HEK293 (cell line): ENCODE results near the gene YWHAG.
A peak's percentile ranks its signal among the peaks of the same experiment; 100 is the strongest.

ENCODE experiments used
- KLF7 ChIP-seq: fragments of 450-650 bp; formaldehyde crosslinking; IDR thresholded peaks from 2 replicates; pipeline ENCODE4 v1.5.1; 2016; ENCODE audit warnings: missing biosample characterization, missing genetic modification characterization, borderline replicate concordance
- REST ChIP-seq: fragments of 450-650 bp; formaldehyde crosslinking; IDR thresholded peaks from 2 replicates; pipeline ENCODE4 v1.5.1; 2016; ENCODE audit warnings: missing biosample characterization, missing genetic modification characterization
- SALL2 ChIP-seq: fragments of 450-650 bp; formaldehyde crosslinking; IDR thresholded peaks from 2 replicates; pipeline ENCODE4 v1.5.0; 2017; ENCODE audit warnings: missing biosample characterization, mild to moderate bottlenecking, missing genetic modification characterization, borderline replicate concordance
- TCF7L2 ChIP-seq: IDR thresholded peaks from 2 replicates; pipeline ENCODE4 v1.6.1; 2011; ENCODE audit warnings: low read depth, mild to moderate bottlenecking, inconsistent platforms, low read length, moderate library complexity, borderline replicate concordance
- ZBTB10 ChIP-seq: fragments of 450-650 bp; formaldehyde crosslinking; IDR thresholded peaks from 2 replicates; pipeline ENCODE4 v1.5.1; 2016; ENCODE audit warnings: missing biosample characterization, missing genetic modification characterization
- ZFP37 ChIP-seq: fragments of 450-650 bp; formaldehyde crosslinking; IDR thresholded peaks from 2 replicates; pipeline ENCODE4 v1.5.1; 2016; ENCODE audit warnings: missing biosample characterization, missing genetic modification characterization
- ZFP69B ChIP-seq: fragments of 450-650 bp; formaldehyde crosslinking; IDR thresholded peaks from 2 replicates; pipeline ENCODE4 v1.5.1; 2016; ENCODE audit warnings: missing biosample characterization, missing genetic modification characterization
- ZNF138 ChIP-seq: fragments of 450-650 bp; formaldehyde crosslinking; IDR thresholded peaks from 2 replicates; pipeline ENCODE4 v1.5.1; 2016; ENCODE audit warnings: missing biosample characterization, missing genetic modification characterization, borderline replicate concordance
- ZNF175 ChIP-seq: fragments of 450-650 bp; formaldehyde crosslinking; IDR thresholded peaks from 2 replicates; pipeline ENCODE4 v1.5.1; 2016; ENCODE audit warnings: missing biosample characterization, missing genetic modification characterization
- ZNF23 ChIP-seq: fragments of 450-650 bp; formaldehyde crosslinking; IDR thresholded peaks from 2 replicates; pipeline ENCODE4 v1.5.1; 2016; ENCODE audit warnings: missing biosample characterization, missing genetic modification characterization, borderline replicate concordance
- ZNF311 ChIP-seq: fragments of 450-650 bp; formaldehyde crosslinking; IDR thresholded peaks from 2 replicates; pipeline ENCODE4 v1.5.1; 2017; ENCODE audit warnings: missing biosample characterization, missing genetic modification characterization, borderline replicate concordance
- ZNF354C ChIP-seq: fragments of 450-650 bp; formaldehyde crosslinking; IDR thresholded peaks from 2 replicates; pipeline ENCODE4 v1.5.1; 2016; ENCODE audit warnings: missing biosample characterization, missing genetic modification characterization, low read depth, borderline replicate concordance
- ZNF394 ChIP-seq: fragments of 450-650 bp; formaldehyde crosslinking; IDR thresholded peaks from 2 replicates; pipeline ENCODE4 v1.5.1; 2016; ENCODE audit warnings: missing biosample characterization, missing genetic modification characterization, mild to moderate bottlenecking, moderate library complexity, borderline replicate concordance
- ZNF629 ChIP-seq: fragments of 450-650 bp; formaldehyde crosslinking; IDR thresholded peaks from 2 replicates; pipeline ENCODE4 v1.5.1; 2017; ENCODE audit warnings: missing biosample characterization, missing genetic modification characterization
- ZNF660 ChIP-seq: fragments of 450-650 bp; IDR thresholded peaks from 2 replicates; pipeline ENCODE4 v1.5.1; 2018; ENCODE audit warnings: missing biosample characterization, mild to moderate bottlenecking, missing genetic modification characterization
- ZNF785 ChIP-seq: fragments of 450-650 bp; formaldehyde crosslinking; IDR thresholded peaks from 2 replicates; pipeline ENCODE4 v1.5.1; 2016; ENCODE audit warnings: missing biosample characterization, missing genetic modification characterization
- ZNF792 ChIP-seq: fragments of 450-650 bp; formaldehyde crosslinking; IDR thresholded peaks from 2 replicates; pipeline ENCODE4 v1.5.1; 2016; ENCODE audit warnings: missing biosample characterization, missing genetic modification characterization
- ZSCAN4 ChIP-seq: fragments of 450-650 bp; formaldehyde crosslinking; IDR thresholded peaks from 2 replicates; pipeline ENCODE4 v1.5.1; 2017; ENCODE audit warnings: missing biosample characterization, missing genetic modification characterization
- TF ChIP-seq, protein P1 (sequence below): fragments of 450-650 bp; formaldehyde crosslinking; IDR thresholded peaks from 2 replicates; pipeline ENCODE4 v1.5.1; 2016; ENCODE audit warnings: missing biosample characterization, missing genetic modification characterization
- TF ChIP-seq, protein P2 (sequence below): fragments of 450-650 bp; formaldehyde crosslinking; IDR thresholded peaks from 2 replicates; pipeline ENCODE4 v1.5.1; 2016; ENCODE audit warnings: missing biosample characterization, missing genetic modification characterization
- TF ChIP-seq, protein P3 (sequence below): fragments of 450-650 bp; formaldehyde crosslinking; IDR thresholded peaks from 2 replicates; pipeline ENCODE4 v1.5.1; 2017; ENCODE audit warnings: missing biosample characterization, missing genetic modification characterization
- TF ChIP-seq, protein P4 (sequence below): fragments of 450-650 bp; formaldehyde crosslinking; IDR thresholded peaks from 2 replicates; pipeline ENCODE4 v1.5.1; 2016; ENCODE audit warnings: missing biosample characterization, missing genetic modification characterization

Gene YWHAG

DNA sequence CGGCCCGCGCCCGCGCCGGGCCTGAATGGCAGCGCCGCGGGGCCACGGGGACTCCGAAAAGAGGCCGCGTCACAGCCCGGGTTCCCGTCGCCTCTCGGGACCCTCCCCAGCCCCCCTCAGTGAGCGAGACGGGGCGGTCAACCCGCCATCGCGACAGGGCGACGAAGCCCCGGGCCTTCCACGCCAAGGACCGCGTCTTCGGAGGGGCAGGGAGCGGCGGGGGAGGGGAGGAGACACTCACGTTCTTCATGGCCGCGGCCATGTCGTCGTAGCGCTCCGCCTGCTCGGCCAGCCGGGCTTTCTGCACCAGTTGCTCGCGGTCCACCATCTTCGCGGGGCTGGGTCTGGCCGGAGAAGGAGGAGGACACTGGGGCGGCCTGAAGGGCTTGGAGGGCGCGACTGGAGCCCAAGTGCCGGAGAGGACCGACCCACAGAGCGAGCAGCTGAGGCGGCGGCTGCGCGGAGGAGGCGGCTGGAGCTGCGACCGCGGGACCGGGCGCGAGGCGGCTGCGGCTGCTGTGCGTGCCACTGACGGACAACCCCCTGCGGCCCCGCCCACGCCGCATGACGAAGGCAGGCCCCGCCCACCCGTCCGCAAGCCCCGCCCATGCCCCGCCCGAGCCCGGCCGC, at the start of gene YWHAG (continued):
- TF ChIP-seq ZNF138 (no peak), ZNF785 (peak; percentile 67; the same call in 1 of the 2 replicates), ZSCAN4 (no peak), KLF7 (no peak; the same call in 1 of the 2 replicates), ZNF311 (tag by site-specific recombination) (no peak), TCF7L2 (no peak), SALL2 (tag by site-specific recombination) (no peak), ZFP69B (tag by site-specific recombination) (peak; percentile 53; the same call in 1 of the 2 replicates), ZNF629 (peak; percentile 52; the same call in 1 of the 2 replicates), ZNF660 (tag by site-specific recombination) (peak; percentile 43; the same call in 1 of the 2 replicates), ZNF23 (no peak), ZNF175 (tag by site-specific recombination) (no peak), ZFP37 (tag by site-specific recombination) (no peak), ZNF792 (tag by site-specific recombination) (peak; percentile 23; the same call in 1 of the 2 replicates), ZBTB10 (tag by site-specific recombination) (no peak), REST (no peak), ZNF354C (tag by site-specific recombination) (no peak), ZNF394 (no peak)
- TF ChIP-seq, protein P1, sequence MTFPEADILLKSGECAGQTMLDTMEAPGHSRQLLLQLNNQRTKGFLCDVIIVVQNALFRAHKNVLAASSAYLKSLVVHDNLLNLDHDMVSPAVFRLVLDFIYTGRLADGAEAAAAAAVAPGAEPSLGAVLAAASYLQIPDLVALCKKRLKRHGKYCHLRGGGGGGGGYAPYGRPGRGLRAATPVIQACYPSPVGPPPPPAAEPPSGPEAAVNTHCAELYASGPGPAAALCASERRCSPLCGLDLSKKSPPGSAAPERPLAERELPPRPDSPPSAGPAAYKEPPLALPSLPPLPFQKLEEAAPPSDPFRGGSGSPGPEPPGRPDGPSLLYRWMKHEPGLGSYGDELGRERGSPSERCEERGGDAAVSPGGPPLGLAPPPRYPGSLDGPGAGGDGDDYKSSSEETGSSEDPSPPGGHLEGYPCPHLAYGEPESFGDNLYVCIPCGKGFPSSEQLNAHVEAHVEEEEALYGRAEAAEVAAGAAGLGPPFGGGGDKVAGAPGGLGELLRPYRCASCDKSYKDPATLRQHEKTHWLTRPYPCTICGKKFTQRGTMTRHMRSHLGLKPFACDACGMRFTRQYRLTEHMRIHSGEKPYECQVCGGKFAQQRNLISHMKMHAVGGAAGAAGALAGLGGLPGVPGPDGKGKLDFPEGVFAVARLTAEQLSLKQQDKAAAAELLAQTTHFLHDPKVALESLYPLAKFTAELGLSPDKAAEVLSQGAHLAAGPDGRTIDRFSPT (tag by site-specific recombination) = no peak
- TF ChIP-seq, protein P2, sequence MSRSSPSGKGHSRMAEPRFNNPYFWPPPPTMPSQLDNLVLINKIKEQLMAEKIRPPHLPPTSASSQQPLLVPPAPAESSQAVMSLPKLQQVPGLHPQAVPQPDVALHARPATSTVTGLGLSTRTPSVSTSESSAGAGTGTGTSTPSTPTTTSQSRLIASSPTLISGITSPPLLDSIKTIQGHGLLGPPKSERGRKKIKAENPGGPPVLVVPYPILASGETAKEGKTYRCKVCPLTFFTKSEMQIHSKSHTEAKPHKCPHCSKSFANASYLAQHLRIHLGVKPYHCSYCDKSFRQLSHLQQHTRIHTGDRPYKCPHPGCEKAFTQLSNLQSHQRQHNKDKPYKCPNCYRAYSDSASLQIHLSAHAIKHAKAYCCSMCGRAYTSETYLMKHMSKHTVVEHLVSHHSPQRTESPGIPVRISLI = no peak
- TF ChIP-seq, protein P3, sequence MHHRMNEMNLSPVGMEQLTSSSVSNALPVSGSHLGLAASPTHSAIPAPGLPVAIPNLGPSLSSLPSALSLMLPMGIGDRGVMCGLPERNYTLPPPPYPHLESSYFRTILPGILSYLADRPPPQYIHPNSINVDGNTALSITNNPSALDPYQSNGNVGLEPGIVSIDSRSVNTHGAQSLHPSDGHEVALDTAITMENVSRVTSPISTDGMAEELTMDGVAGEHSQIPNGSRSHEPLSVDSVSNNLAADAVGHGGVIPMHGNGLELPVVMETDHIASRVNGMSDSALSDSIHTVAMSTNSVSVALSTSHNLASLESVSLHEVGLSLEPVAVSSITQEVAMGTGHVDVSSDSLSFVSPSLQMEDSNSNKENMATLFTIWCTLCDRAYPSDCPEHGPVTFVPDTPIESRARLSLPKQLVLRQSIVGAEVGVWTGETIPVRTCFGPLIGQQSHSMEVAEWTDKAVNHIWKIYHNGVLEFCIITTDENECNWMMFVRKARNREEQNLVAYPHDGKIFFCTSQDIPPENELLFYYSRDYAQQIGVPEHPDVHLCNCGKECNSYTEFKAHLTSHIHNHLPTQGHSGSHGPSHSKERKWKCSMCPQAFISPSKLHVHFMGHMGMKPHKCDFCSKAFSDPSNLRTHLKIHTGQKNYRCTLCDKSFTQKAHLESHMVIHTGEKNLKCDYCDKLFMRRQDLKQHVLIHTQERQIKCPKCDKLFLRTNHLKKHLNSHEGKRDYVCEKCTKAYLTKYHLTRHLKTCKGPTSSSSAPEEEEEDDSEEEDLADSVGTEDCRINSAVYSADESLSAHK (tag by site-specific recombination) = no peak
- TF ChIP-seq, protein P4, sequence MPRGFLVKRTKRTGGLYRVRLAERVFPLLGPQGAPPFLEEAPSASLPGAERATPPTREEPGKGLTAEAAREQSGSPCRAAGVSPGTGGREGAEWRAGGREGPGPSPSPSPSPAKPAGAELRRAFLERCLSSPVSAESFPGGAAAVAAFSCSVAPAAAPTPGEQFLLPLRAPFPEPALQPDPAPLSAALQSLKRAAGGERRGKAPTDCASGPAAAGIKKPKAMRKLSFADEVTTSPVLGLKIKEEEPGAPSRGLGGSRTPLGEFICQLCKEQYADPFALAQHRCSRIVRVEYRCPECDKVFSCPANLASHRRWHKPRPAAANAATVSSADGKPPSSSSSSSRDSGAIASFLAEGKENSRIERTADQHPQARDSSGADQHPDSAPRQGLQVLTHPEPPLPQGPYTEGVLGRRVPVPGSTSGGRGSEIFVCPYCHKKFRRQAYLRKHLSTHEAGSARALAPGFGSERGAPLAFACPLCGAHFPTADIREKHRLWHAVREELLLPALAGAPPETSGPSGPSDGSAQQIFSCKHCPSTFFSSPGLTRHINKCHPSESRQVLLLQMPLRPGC (tag by site-specific recombination) = no peak; the same call in 1 of the 2 replicates
